HG03442 (cell line): Measurements from ENCODE around the gene SYT15.
"Not testable (repeated sequence)": the region's sequence is repeated elsewhere in the genome, so short reads cannot be mapped to it uniquely, and the experiment has no call there.

Experiments
- ATAC-seq: cut with Tn5 transposase; IDR thresholded peaks from one replicate; pipeline ENCODE4 v1.9.1; 2021; ENCODE audit warnings: mild to moderate bottlenecking, moderate library complexity; ENCODE audit not compliant: unreplicated experiment

The SYT15 gene

DNA sequence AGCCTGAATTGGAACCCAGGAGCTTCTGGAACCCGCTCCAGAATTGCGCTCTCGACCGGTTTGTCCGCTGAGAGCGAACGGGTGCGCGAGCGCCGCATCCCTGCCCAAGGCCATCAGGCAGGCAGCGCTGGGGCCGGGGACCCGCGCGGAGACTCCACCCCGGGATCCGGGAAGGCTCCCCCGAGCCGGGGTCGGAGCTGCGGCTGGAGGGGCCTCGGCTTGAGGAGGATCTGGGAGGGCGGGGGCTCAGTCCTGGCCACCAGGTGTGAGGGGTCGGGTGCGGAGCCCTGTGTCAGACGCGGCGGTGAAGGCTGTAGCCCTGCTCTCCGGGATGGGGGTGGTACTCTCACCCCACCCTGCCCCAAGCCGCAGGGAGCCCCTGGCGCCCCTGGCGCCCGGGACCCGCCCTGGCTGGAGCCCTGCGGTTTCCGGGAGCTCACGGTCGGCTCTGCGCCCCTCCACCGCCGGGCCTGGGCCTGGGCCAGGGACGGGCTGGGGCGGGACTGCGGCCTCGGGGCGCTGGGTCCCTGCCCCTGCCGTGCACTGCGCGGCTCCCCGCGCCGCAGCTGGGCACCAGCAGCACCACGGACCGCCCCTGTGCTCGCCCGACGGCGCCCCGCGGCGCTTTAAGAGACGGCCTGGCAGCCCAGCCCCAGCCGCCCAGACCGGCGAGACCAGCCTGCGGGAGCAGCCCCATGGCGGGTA lies at the start of gene SYT15:
TSS of gene SYT15 (plus strand) at position 655 of the 705 bp plus-strand sequence. CDS start at position 696, 41 bp downstream.
- ATAC-seq = not testable (repeated sequence)

DNA sequence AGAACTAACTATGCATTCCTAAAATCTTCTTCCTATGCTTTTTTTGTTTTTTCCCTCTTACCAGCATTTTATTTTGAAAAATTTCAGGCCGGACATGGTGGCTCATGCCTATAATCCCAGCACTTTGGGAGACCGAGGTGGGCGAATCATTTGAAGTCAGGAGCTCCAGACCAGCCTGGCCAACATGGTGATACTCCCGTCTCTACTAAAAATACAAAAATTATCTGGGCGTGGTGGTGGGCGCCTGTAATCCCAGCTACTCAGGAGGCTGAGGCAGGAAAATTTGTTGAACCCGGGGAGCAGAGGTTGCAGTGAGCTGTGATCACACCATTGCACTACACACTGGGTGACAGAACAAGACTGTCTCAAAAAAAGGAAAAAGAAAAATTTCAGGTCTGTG lies 49.2 kb upstream of the SYT15 start:
- ATAC-seq = not testable (repeated sequence)

GRCh38 chr10:46530249-46531186 lies 48.4 kb upstream of the SYT15 start:
- ATAC-seq = no peak

GRCh38 chr10:46532256-46532655 lies 46.7 kb upstream of the SYT15 start:
- not testable (repeated sequence) for ATAC-seq

DNA sequence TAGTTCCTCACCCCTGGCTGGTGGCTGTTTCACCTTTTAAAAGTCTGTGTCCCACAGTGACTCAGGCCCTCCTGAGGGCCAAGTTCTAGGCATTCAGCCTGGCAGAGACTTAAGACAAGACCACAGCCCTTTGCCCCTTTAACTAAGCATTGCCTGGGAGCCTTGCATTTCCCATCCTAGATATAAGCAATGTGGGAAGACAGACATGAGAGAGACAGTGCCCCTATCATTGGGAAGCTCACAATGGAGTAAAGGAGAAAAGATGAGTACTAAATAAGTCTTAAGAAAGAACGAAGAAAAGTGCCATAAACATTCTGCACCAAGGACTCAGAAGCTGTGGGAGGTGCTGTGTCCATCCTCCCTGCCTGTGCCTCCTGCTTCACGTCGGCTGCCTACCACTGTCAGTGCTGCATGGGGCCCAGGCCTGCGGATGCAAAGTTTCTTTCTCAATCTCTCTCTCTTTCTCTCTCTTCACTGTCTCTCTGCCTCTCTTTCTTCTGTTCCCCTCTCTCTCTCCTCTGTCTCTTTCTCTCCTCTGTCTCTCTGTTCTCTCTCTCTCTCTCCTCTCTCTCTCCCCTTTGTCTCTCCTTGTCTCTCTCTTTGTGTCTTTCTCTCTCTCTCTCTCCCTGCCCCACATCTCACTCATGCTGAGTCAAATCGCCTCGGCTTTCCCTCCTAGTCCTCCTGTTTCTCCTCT lies 44.0 kb upstream of the SYT15 start:
- no peak for ATAC-seq

DNA sequence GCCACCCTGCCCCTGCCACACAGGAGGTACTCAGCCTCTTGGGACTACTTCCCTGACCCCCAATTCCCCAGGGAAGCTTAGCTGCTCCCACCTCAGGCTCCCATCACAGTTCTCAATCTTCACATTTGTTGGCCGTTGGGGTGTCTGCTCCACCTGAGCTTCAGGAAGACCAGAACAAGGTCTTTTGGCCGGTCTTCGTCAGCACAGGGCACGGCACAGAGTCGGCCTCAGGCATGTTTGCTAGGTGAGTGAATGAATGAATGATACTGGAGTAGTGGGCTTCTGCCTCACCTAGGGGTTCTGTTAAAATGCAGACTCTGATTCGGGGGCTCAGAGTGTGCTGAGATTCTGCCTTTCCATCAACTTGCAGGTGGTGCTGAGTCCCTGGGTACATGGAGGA lies 42.8 kb upstream of the SYT15 start:
- no peak for ATAC-seq

DNA sequence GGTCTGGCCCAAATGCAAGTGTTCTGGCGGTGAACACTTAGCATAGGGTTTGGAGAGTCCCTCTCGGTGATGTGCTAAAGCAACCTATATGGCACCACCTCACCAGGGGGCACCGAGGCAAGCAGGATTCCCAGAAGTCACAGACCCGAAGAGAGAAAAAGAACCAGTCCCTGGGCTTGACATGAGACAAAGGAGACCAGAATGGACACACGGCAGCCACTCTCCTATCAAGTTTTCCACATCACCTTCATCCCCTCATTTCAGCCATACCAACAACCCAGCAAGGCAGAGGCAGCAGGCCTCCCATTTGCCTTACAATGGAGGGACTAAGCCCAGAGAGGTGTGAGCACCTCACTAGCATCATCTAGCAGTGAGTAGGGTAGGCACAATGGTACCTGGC lies 42.1 kb upstream of the SYT15 start:
- ATAC-seq = no peak

- no peak for ATAC-seq
Observed at GRCh38 chr10:46537309-46537708, 41.6 kb upstream of the SYT15 start.

GRCh38 chr10:46538155-46538554 lies 40.8 kb upstream of the SYT15 start:
- no peak for ATAC-seq

DNA sequence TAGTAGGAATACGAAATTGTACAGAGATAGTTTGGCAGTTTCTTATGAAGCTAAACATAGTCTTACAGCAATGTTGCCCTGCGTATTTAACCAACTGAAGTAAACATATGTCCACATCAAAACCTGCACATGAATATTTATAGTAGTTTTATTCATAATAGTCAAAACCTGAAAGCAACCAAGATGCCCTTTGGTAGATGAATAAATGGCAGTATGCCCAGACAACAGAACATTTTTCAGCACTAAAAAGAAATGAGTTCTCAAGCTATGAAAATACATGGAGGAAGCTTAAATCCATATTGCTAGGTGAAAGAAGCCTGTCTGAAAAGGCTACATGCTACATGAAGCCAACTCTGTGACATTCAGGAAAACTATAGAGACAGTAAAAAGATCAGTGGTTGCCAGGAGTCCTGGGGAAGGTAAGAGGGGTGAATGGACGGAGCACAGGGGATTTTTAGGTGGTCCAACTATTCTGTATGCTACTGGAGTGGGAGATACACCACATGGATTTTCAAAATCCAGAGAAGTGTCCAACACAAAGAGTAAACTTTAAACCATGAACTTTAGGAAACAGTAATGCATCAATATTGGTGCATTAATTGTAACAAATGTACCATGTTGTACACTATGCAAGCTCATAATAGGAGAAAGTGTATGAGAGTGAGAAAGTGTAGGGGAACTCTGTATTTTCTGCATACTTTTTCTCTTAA lies 40.1 kb upstream of the SYT15 start:
- ATAC-seq = no peak

DNA sequence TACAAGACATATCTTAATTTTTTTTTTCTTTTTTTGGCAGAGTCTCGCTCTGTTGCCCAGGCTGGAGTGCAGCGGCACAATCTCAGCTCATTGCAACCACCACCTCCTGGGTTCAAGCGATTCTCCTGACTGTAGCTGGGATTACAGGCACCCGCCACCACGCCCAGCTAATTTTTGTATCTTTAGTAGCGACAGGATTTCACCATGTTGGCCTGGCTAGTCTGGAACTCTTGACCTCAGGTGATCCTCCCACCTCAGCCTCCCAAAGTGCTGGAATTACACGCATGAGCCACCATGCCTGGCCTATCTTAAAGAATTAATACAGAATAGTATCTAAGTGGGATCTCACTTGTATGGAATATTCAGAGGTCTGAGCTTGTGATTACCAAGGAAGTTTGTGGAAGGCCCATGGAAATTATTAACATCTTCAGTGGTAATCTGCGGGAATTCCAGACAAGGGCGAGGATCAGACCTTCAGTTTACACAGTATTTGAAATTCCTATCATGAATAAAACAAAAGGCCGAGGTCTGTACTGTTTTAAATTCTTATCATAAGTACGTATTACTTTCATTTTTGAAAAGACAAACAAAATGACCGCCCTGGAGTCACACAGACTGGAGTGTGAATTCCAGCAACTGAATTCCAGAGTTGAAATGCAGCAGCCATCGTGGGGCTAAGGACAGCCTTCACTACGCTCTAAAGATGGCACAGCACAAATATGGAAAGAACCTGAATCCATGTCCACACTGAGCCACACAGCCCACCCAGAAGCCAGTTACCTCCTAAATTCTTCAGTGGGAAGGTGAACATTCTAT lies 39.1 kb upstream of the SYT15 start:
- no peak for ATAC-seq

DNA sequence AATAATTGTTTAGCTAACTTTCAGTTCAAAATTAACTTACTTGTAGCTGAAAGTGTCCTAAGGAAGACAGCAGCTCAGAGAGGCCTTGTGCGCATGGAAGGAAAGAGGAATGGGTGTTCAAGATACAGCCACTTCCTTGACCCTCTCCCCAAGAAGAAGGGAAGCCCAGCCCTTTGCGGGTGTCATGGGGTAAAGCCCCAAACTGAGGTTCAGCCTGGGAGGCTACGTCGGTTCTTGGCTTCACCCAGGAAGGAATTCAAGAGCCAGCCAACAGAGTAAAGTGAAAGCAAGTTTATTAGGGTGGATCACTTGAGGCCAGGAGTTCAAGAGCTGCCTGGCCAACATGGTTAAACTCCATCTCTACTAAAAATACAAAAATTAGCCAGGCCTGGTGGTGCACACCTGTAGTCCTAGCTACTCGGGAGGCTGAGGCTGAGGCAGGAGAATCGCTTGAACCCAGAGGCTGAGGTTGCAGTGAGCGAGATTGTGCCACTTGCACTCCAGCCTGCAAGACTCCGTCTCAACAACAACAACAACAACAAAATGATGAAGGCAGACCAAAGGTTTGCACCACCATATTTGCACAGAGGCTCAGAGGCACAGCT lies 38.4 kb upstream of the SYT15 start:
- no peak for ATAC-seq

DNA sequence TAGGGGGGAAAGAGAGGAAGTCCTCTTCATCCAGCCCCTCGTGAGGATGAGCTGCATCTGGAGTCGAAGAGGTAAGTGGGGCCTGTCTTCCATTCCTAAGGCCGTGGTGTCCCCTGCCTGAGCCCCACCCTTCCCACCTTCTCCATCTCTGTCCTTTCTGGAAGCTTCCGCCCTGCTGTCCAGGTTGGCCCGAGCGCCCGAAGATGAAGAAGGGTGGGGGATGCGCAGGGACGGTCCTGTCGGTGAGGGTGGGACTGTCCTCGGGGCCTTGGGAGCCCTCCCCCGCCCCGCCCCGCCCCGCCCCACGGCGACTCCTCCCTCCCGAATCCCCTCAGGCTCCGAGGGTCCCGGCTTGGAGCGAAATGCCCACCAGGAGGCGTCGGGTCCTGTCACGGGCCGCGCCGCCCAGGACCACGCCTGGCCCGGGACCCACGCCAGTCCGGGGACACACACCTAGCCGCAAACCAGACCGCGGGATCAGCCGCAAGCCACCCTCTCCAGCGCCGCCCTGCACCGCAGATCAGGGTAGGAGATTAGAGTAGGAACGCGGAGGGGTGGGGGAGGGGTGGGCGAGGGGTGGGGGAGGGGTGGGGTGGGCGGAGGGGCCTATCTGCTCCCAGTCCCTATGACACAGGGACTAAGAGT lies 37.8 kb upstream of the SYT15 start:
- no peak for ATAC-seq

DNA sequence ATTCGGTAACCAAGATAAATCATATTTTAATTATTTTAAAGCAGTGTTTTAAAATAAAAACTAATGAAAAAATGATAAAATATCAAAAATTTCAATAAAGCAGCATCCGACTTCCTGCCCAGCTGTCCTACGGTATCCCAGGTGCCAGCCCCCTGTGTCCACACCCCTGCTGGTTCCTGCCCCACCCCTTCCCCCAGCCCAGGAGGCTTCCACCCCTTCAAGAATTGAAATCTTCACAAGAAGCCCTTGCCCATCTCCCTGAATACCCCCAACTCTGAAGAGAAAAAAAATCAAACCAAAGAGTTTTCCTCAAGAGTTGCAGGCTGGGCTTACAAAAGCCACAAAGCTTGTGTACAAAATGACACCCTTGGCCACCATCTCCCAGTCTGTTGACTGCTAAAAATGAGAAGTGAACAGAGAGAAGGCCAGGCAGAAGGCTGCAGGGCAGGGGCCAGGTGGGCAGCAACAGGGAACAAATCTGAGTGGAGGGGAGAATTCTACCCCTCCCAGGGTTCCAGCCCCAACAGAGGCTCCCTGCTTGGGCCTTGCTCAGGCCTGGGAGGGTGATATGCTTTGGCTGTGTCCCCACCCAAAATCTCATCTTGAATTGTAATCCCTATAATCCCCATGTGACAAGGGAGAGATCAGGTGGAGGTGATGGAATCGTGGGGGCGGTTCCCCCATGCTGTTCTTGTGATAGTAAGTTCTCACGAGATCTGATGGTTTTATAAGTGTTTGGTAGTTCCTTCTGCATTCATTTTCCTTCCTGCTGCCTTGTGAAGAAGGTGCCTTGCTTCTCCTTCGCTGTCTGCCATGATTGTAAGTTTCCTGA lies 37.0 kb upstream of the SYT15 start:
- no peak for ATAC-seq

GRCh38 chr10:46542567-46543465 lies 36.1 kb upstream of the SYT15 start:
- ATAC-seq = no peak

- no peak for ATAC-seq
Observed at GRCh38 chr10:46543466-46544377, 35.2 kb upstream of the SYT15 start.
